HepG2 (cell line): ENCODE measurements around the gene TMEM164. TPM values are rescaled to one million over a fixed set of nuclear protein-coding genes. Genes with fewer than 3 reads are reported as not detected.

Experiments used
- ATAC-seq: fragments of 200-7000 bp; cut with Tn5 transposase; 3 replicates; pipeline ENCODE4 v1.9.1; 2020; ENCODE audit warnings: mild to moderate bottlenecking, moderate library complexity
- BruUV-seq: library from RNA; stranded (reverse); fragments of 400-500 nt; replicated peaks from 2 replicates; lab custom pipeline; 2021; lab: Mats Ljungman, UMichigan
- CTCF ChIA-PET: fragments of 300-600 bp; formaldehyde crosslinking; extraction: SDS; loops from one replicate; lab custom pipeline; 2021; ENCODE audit warnings: low total read pairs, inconsistent platforms, low intra/inter-chr PET ratio; lab: Yijun Ruan, JAX
- POLR2A ChIA-PET: fragments of 350-600 bp; sonication (Branson Sonifier 250); formaldehyde crosslinking; loops from one replicate; lab custom pipeline; 2020; ENCODE audit warnings: antibody characterized with exemption, inconsistent platforms; lab: Yijun Ruan, JAX
- DNase-seq: peaks from one replicate; pipeline ENCODE4 v3.0.0-alpha.2; 2015; ENCODE audit warnings: low spot score
- FAIRE-seq: peaks from 3 replicates; lab custom pipeline; 2011; peaks lifted over from hg19 to GRCh38; lab: Jason Lieb, UNC
- H2AFZ ChIP-seq: one replicate; pipeline ENCODE4 v1.6.1; 2011; ENCODE audit warnings: low read length, inconsistent platforms
- H3K27ac ChIP-seq: fragments of 300-600 bp; 3 replicates; pipeline ENCODE4 v1.8.0; 2011; ENCODE audit warnings: mixed run types, mild to moderate bottlenecking, mixed read lengths, low read length, inconsistent platforms; ENCODE audit not compliant: insufficient read depth; ENCODE audit errors: extremely low read length
- H3K27me3 ChIP-seq, 2 experiments: fragments of 200-600 bp in 1 of 2; 2 replicates in 1 of 2; 3 replicates in 1 of 2; pipeline versions ENCODE4 v1.6.0 to v1.8.0; 2011; ENCODE audit warnings: low read length in 2 of 2, mild to moderate bottlenecking in 2 of 2, moderate library complexity in 2 of 2, inconsistent platforms in 1 of 2; ENCODE audit not compliant: insufficient read depth in 2 of 2, control insufficient read depth in 1 of 2
- H3K36me3 ChIP-seq, 2 experiments: fragments of 200-600 bp in 1 of 2; replicated peaks in 1 of 2; 2 replicates in 1 of 2; 3 replicates in 1 of 2; pipeline versions ENCODE4 v1.5.1 to v1.8.0; 2011; ENCODE audit warnings: low read length in 2 of 2, inconsistent platforms in 1 of 2; ENCODE audit not compliant: insufficient read depth in 2 of 2, control insufficient read depth in 1 of 2
- H3K4me1 ChIP-seq: 2 replicates; pipeline ENCODE4 v1.5.1; 2012; ENCODE audit warnings: low read length, inconsistent platforms; ENCODE audit not compliant: insufficient read depth
- H3K4me2 ChIP-seq: 2 replicates; pipeline ENCODE4 v1.6.0; 2011; ENCODE audit warnings: low read depth, low read length, inconsistent platforms
- H3K4me3 ChIP-seq, 3 experiments: fragments of 200-600 bp in 1 of 3; sonication (generic), shearing (Covaris generic) in 1 of 3; replicated peaks in 1 of 3; 2 replicates each; pipeline ENCODE4 v1.5.1; 2011 to 2016; ENCODE audit warnings: low read length in 3 of 3, inconsistent platforms in 2 of 3, low read depth in 2 of 3, mild to moderate bottlenecking in 2 of 3, control low read depth in 1 of 3, mixed read lengths in 1 of 3; ENCODE audit not compliant: insufficient read depth in 1 of 3
- H3K79me2 ChIP-seq: one replicate; pipeline ENCODE4 v1.6.1; 2011; ENCODE audit warnings: low read length, inconsistent platforms; ENCODE audit not compliant: insufficient read depth
- H3K9ac ChIP-seq: 2 replicates; pipeline ENCODE4 v1.6.0; 2011; ENCODE audit warnings: mild to moderate bottlenecking, low read depth, low read length, inconsistent platforms; ENCODE audit not compliant: insufficient read depth
- H3K9me3 ChIP-seq: 2 replicates; pipeline ENCODE4 v1.5.1; 2012; ENCODE audit warnings: mild to moderate bottlenecking, low read length
- H4K20me1 ChIP-seq: 2 replicates; pipeline ENCODE4 v1.6.0; 2011; ENCODE audit warnings: inconsistent platforms, mild to moderate bottlenecking, low read length, moderate library complexity; ENCODE audit not compliant: insufficient read depth
- CEBPB ChIP-seq: IDR thresholded peaks from 2 replicates; pipeline ENCODE4 v1.6.1; 2011; ENCODE audit warnings: low read depth, low read length, improper control_type of control experiment, borderline replicate concordance
- HIC2 ChIP-seq: sonication (generic); formaldehyde crosslinking; IDR thresholded peaks from 2 replicates; pipeline ENCODE4 v1.9.0; 2022; ENCODE audit warnings: low read depth, missing genetic modification reagents
- HNRNPL ChIP-seq: fragments of 200-400 bp; formaldehyde crosslinking; IDR thresholded peaks from 2 replicates; pipeline ENCODE4 v1.6.1; 2017; ENCODE audit warnings: mild to moderate bottlenecking, low read depth, low read length
- KLF9 ChIP-seq: IDR thresholded peaks from 2 replicates; pipeline ENCODE4 v1.6.1; 2016; ENCODE audit warnings: low read depth
- MYC ChIP-seq: sonication (generic); formaldehyde crosslinking; IDR thresholded peaks from 2 replicates; pipeline ENCODE4 v1.9.0; 2021; ENCODE audit warnings: missing genetic modification reagents, borderline replicate concordance
- PATZ1 ChIP-seq: sonication (generic); formaldehyde crosslinking; IDR thresholded peaks from 2 replicates; pipeline ENCODE4 v1.4.0; 2020; ENCODE audit warnings: missing genetic modification reagents
- POGK ChIP-seq: sonication (generic); formaldehyde crosslinking; conservative IDR thresholded peaks from 2 replicates; pipeline ENCODE4 v1.8.0; 2022; ENCODE audit warnings: mild to moderate bottlenecking, moderate library complexity, missing genetic modification reagents
- POLR2G ChIP-seq: fragments of 200-400 bp; formaldehyde crosslinking; IDR thresholded peaks from 2 replicates; pipeline ENCODE4 v1.6.1; 2018; ENCODE audit warnings: mild to moderate bottlenecking, low read depth, low read length, moderate library complexity
- REXO4 ChIP-seq: sonication (generic); formaldehyde crosslinking; IDR thresholded peaks from 2 replicates; pipeline ENCODE4 v1.8.0; 2022; ENCODE audit warnings: missing genetic modification reagents, mild to moderate bottlenecking, borderline replicate concordance
- ZNF205 ChIP-seq: IDR thresholded peaks from 2 replicates; pipeline ENCODE4 v1.6.1; 2018; ENCODE audit warnings: missing biosample characterization, missing genetic modification reagents
- ZNF558 ChIP-seq: sonication (generic); formaldehyde crosslinking; IDR thresholded peaks from 2 replicates; pipeline ENCODE4 v1.9.0; 2022; ENCODE audit warnings: mild to moderate bottlenecking, missing genetic modification reagents, borderline replicate concordance
- WGBS: methylation state at CpG from one replicate; pipeline ENCODE4 v1.1.6; 2017; ENCODE audit warnings: low lambda C conversion rate; 5-methylcytosine and 5-hydroxymethylcytosine counted together
- in situ Hi-C: cut with HindIII; loops from 2 replicates; pipeline ENCODE4 v1.10.0; 2017; ENCODE audit warnings: low pct_unique_long_range_greater_than_20kb; ENCODE audit not compliant: extremely low pct_ligation_motif_present
- intact Hi-C: fragments of 100-400 bp; cut with micrococcal nuclease; formaldehyde crosslinking; loops from one replicate; pipeline ENCODE4 v1.10.0; 2022; ENCODE audit not compliant: unreplicated experiment
- polyA plus RNA-seq, 8 experiments: library from polyadenylated mRNA; depleted of rRNA in 3 of 8; stranded (reverse) in 7 of 8; unstranded in 1 of 8; fragments of >200 nt; fragmentation: Illumina TruSeq in 4 of 8; extraction: Trizol in 4 of 8; gene quantifications; 2 replicates each; pipeline versions ENCODE4 v1.2.1 to v1.2.3, GENCODE V29; 2011 to 2016; ENCODE audit warnings: low read depth in 4 of 8, missing spikeins in 1 of 8, mixed read lengths in 1 of 8; ENCODE audit not compliant: insufficient read depth in 1 of 8
- total RNA-seq, 5 experiments: library from RNA; depleted of rRNA; stranded (reverse); fragments of >200 nt; fragmentation: Illumina TruSeq; extraction: Trizol; gene quantifications; 2 replicates each; pipeline ENCODE4 v1.2.3, GENCODE V29; 2016; ENCODE audit warnings: low read depth in 1 of 5

TMEM164 gene
- total and polyA plus RNA-seq, 2 of the 13 experiments (the other 11 are each of a cell fraction or from before 2014, with no cell fraction given), result 5.8 to 13.2 TPM

- Histone ChIP-seq H3K4me3 (peak overlapping the region; percentile 40 to 71 (median 68); a peak in 5 of 6 replicates), H3K79me2 (no peaks in the 10 kb centered on the region), H3K36me3 (no peaks in the 10 kb centered on the region), H3K4me2 (peak overlapping the region; percentile 69), H2AFZ (no peak overlapping the region), H3K27me3 (no peaks in the 10 kb centered on the region), H3K9me3 (no peaks in the 10 kb centered on the region), H3K27ac (no peak overlapping the region), H4K20me1 (no peaks in the 10 kb centered on the region), H3K4me1 (peaks cover 32% of the 10 kb centered on the region), H3K9ac (peak overlapping the region; percentile 56; the same call in 1 of the 2 replicates)
- ATAC-seq (peak; percentile 28), FAIRE-seq (no peak), DNase-seq (no peak)
- ChIA-PET CTCF (no interaction called here), POLR2A (no interaction called here)
- intact Hi-C loops, result loop anchor here (2.0 kb wide), 2 partner anchors 33 to 115 kb away; no protein-coding TSS in a partner anchor
- in situ Hi-C loops, result no loop called here
- under 1% methylated on average over 18 of the region's 46 CpGs for WGBS
- BruUV-seq, result no TSS peak
- TF ChIP-seq CEBPB (no peak), MYC (peak; percentile 44; the same call in 1 of the 2 replicates), KLF9 (no peak), POLR2G (no peak), REXO4 (no peak), ZNF558 (CRISPR knock-in tag) (no peak)
- TF ChIP-seq, all 625 proteins: peak for 1
These were observed 548 bp downstream of the TMEM164 start for GRCh38 chrX:110003167-110004156.

GRCh38 chrX:110004215-110004614 is 1.3 kb downstream of the TMEM164 start:
- POLR2A ChIA-PET, result no interaction called here
- H3K9ac ChIP-seq, result no peak overlapping the region
- no peak overlapping the region for H3K27ac ChIP-seq
- DNase-seq (peak; percentile 9), ATAC-seq (peak; percentile 19), FAIRE-seq (no peak)
- H3K36me3 ChIP-seq, result no peaks in the 10 kb centered on the region
- H3K9me3 ChIP-seq, result no peaks in the 10 kb centered on the region
- intact Hi-C loops, result no loop called here
- BruUV-seq, result no TSS peak
- in situ Hi-C loops, result no loop called here
- peak overlapping the region in 1 of 3 experiments; percentile 71; a peak in 1 of 6 replicates for H3K4me3 ChIP-seq
- WGBS, result 100% methylated on average over 1 of the region's 8 CpGs
- no peak overlapping the region for H2AFZ ChIP-seq
- no peaks in the 10 kb centered on the region for H4K20me1 ChIP-seq
- CTCF ChIA-PET, result no interaction called here
- H3K79me2 ChIP-seq, result no peaks in the 10 kb centered on the region
- no peaks in the 10 kb centered on the region for H3K27me3 ChIP-seq
- peak overlapping the region; percentile 69 for H3K4me2 ChIP-seq
- H3K4me1 ChIP-seq, result peaks cover 32% of the 10 kb centered on the region
- TF ChIP-seq HIC2 (CRISPR knock-in tag) (0 out of 2 replicates have a peak, but pooled peaks have one; percentile 22), PATZ1 (CRISPR knock-in tag) (no peak), POGK (CRISPR knock-in tag) (no peak), HNRNPL (0 out of 2 replicates have a peak, but pooled peaks have one; percentile 57), ZNF205 (no peak)
